AG04450 (cell line): ENCODE data around the gene TTC3. TPM values are rescaled to one million over a fixed set of nuclear protein-coding genes. Genes with fewer than 3 reads are reported as not detected.
"Not testable (repeated sequence)": the region's sequence is repeated elsewhere in the genome, so short reads cannot be mapped to it uniquely, and the experiment has no call there.

Experiments
- CTCF ChIA-PET: fragments of 300-600, 350-600 bp; formaldehyde crosslinking; extraction: SDS; loops from one replicate; lab custom pipeline; 2022; ENCODE audit warnings: antibody characterized with exemption, inconsistent platforms; lab: Charles Lee
- POLR2A ChIA-PET: fragments of 350-600 bp; formaldehyde crosslinking; extraction: SDS; loops from one replicate; lab custom pipeline; 2021; ENCODE audit warnings: antibody characterized with exemption, inconsistent platforms; lab: Yijun Ruan, JAX
- DNase-seq: peaks from one replicate; pipeline ENCODE4 v3.0.0-alpha.2; 2011; ENCODE audit warnings: low read depth, low spot score
- H3K27ac ChIP-seq: one replicate; pipeline ENCODE4 v1.5.1; 2012; ENCODE audit warnings: low read depth, low read length, control low read depth
- H3K27me3 ChIP-seq: one replicate; pipeline ENCODE4 v1.6.0; 2012; ENCODE audit warnings: low read length; ENCODE audit not compliant: control insufficient read depth, insufficient read depth
- H3K4me3 ChIP-seq: 2 replicates; pipeline ENCODE4 v1.5.1; 2011; ENCODE audit warnings: mild to moderate bottlenecking, low read depth, low read length, control low read depth
- H3K9me3 ChIP-seq: 2 replicates; pipeline ENCODE4 v1.5.1; 2012; ENCODE audit warnings: low read length; ENCODE audit not compliant: control insufficient read depth, insufficient read depth
- polyA plus RNA-seq: library from polyadenylated mRNA; depleted of rRNA; stranded (reverse); fragments of >200 nt; gene quantifications from 2 replicates; pipeline ENCODE4 v1.2.3, GENCODE V29; 2011
- TF ChIP-seq, protein P1 (sequence below): IDR thresholded peaks from 2 replicates; pipeline ENCODE4 v1.5.1; 2011; ENCODE audit warnings: low read depth, low read length, control low read depth, inconsistent platforms

The TTC3 gene
- polyA plus RNA-seq, 1 experiment: 224 TPM

DNA sequence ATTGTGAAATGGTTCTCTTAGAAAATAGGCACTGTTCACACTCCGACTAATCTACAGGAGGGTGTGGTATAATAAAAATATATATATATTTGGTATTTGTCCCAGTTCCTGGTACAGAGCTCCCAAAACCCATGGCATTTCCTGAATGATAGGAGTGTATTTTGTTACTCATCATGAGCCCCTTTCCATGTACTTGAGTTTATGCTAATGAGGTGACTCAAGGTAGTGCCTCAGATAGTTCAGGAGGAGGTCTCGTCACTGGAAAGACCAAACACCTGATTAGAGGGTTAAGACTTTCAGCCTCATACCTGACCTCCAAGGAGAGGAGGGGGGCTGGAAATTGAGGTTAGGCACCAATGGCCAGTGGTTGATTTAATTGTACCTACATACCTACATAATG is 57.9 kb downstream of the TTC3 start:
- no peak for DNase-seq
- ChIA-PET CTCF (no interaction called here), POLR2A (no interaction called here)
- TF ChIP-seq, protein P1, sequence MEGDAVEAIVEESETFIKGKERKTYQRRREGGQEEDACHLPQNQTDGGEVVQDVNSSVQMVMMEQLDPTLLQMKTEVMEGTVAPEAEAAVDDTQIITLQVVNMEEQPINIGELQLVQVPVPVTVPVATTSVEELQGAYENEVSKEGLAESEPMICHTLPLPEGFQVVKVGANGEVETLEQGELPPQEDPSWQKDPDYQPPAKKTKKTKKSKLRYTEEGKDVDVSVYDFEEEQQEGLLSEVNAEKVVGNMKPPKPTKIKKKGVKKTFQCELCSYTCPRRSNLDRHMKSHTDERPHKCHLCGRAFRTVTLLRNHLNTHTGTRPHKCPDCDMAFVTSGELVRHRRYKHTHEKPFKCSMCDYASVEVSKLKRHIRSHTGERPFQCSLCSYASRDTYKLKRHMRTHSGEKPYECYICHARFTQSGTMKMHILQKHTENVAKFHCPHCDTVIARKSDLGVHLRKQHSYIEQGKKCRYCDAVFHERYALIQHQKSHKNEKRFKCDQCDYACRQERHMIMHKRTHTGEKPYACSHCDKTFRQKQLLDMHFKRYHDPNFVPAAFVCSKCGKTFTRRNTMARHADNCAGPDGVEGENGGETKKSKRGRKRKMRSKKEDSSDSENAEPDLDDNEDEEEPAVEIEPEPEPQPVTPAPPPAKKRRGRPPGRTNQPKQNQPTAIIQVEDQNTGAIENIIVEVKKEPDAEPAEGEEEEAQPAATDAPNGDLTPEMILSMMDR: no peak
- Histone ChIP-seq H3K4me3 (no peak overlapping the region), H3K27me3 (no peaks in the 10 kb centered on the region), H3K27ac (no peak overlapping the region), H3K9me3 (no peaks in the 10 kb centered on the region)

DNA sequence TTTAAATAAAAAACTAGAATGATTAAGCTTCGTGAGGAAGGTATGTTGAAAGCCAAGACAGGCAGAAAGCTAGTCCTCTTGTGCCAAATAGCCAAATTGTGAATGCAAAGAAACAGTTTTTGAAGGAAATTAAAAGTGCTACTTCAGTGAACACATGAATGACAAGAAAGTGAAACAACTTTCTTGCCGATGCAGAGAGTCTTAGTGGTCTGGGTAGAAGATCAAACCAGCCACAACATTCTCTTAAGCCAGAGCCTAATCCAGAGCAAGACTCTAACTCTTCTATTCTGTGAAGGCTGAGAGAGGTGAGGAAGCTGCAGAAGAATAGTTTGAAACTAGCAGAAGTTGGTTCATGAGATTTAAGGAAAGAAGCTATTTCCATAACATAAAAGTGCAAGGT is 63.2 kb downstream of the TTC3 start:
- H3K4me3 ChIP-seq: no peak overlapping the region
- H3K27ac ChIP-seq: no peak overlapping the region
- TF ChIP-seq, protein P1: no peak
- ChIA-PET POLR2A (no interaction called here), CTCF (no interaction called here)
- H3K27me3 ChIP-seq: no peaks in the 10 kb centered on the region
- no peaks in the 10 kb centered on the region for H3K9me3 ChIP-seq
- DNase-seq: no peak

DNA sequence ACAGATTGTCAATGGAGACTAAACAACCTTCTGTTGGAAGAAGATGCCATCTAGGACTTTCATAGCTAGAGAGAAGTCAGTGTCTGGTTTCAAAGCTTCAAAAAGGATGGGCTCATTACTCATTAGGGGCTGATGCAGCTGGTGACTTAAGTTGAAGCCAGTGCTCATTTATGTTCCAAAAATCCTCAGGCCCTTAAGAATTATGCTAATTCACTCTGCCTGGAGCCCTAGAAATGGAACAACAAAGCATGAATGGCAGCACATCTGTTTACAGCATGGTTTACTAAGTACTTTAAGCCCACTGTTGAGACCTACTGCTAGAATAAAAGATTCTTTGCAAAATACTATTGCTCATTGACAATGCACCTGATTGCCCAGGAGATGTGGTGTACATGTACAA is 63.7 kb downstream of the TTC3 start:
- ChIA-PET POLR2A (no interaction called here), CTCF (no interaction called here)
- Histone ChIP-seq H3K9me3 (no peaks in the 10 kb centered on the region), H3K27me3 (no peaks in the 10 kb centered on the region), H3K27ac (no peak overlapping the region), H3K4me3 (no peak overlapping the region)
- TF ChIP-seq, protein P1: no peak
- DNase-seq: no peak

DNA sequence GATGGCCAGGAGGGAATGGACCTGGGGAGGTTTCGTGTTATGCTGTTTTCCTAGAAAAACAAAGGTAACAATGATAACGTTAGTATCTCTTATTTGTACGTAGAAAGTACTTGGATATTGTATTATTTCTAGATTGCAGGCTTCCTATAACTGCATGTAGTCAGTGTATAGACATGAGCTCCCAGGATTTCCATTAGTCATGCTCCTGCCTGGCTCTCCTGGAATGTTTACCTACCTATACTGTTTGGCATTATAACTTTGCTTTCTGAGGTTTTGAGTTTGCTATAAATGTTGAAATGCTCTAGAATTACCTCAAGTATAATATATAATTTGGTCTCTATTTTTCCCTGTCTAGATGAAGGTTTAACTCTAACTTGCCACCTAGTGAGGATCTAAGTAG is 66.1 kb downstream of the TTC3 start:
- no peak for DNase-seq
- POLR2A ChIA-PET: no interaction called here
- Histone ChIP-seq H3K9me3 (no peaks in the 10 kb centered on the region), H3K27ac (no peak overlapping the region), H3K4me3 (no peak overlapping the region), H3K27me3 (no peaks in the 10 kb centered on the region)
- CTCF ChIA-PET: no interaction called here
- TF ChIP-seq, protein P1: no peak

DNA sequence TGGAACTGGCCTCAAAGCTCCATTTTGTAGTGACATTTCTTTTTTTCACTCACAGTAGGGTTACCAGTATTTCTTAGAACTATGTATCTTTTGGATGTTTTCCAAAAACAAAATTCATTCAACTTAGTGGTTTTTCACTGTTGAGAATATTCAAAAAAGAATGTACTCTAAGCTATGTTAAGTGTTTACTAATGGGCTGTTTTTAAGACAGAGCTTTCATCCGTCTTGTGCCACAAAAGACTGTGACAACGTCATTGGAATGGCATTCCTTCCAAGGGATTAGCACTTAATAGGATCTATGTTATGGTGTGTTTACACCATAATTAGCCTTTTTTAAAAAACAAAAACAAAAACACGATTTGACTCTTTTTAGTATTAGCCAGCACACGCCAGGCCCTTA is 66.8 kb downstream of the TTC3 start:
- no peak for DNase-seq
- H3K9me3 ChIP-seq: no peaks in the 10 kb centered on the region
- no peak overlapping the region for H3K4me3 ChIP-seq
- POLR2A ChIA-PET: interaction anchor here (0.6 kb wide), 1 partner anchor 312 kb away, joined by 3 read pairs; no protein-coding TSS in a partner anchor
- TF ChIP-seq, protein P1: no peak
- CTCF ChIA-PET: no interaction called here
- no peak overlapping the region for H3K27ac ChIP-seq
- H3K27me3 ChIP-seq: no peaks in the 10 kb centered on the region

DNA sequence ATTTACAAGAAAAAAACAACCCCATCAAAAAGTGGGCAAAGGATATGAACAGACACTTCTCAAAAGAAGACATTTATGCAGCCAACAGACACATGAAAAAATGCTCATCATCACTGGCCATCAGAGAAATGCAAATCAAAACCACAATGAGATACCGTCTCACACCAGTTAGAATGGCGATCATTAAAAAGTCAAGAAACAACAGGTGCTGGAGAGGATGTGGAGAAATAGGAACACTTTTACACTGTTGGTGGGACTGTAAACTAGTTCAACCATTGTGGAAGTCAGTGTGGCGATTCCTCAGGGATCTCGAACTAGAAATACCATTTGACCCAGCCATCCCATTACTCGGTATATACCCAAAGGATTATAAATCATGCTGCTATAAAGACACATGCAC is 70.3 kb downstream of the TTC3 start:
- H3K9me3 ChIP-seq, CTCF ChIA-PET, H3K27ac ChIP-seq, H3K4me3 ChIP-seq, DNase-seq, H3K27me3 ChIP-seq, POLR2A ChIA-PET: not testable (repeated sequence)
